Activated T-cell treated with anti-CD3 and anti-CD28 coated beads, Interleukin-2, amount 50 U/mL, for 24 hours (primary cell): ENCODE results near the gene CPAMD8.
"Not testable (repeated sequence)": the region's sequence is repeated elsewhere in the genome, so short reads cannot be mapped to it uniquely, and the experiment has no call there.

Experiments
- DNase-seq: peaks from one replicate; pipeline ENCODE4 v3.0.0-alpha.2; 2020
- H3K27ac Mint-ChIP-seq: 2 replicates; pipeline ENCODE4 v1.8.0; 2020; ENCODE audit warnings: mild to moderate bottlenecking, mixed read lengths
- H3K27me3 Mint-ChIP-seq: 2 replicates; pipeline ENCODE4 v1.8.0; 2020; ENCODE audit warnings: mixed read lengths
- H3K36me3 Mint-ChIP-seq: 2 replicates; pipeline ENCODE4 v1.8.0; 2020; ENCODE audit warnings: low read depth, mixed read lengths
- H3K4me1 Mint-ChIP-seq: 2 replicates; pipeline ENCODE4 v1.8.0; 2020; ENCODE audit warnings: low read depth, mixed read lengths
- H3K4me3 Mint-ChIP-seq: 2 replicates; pipeline ENCODE4 v1.8.0; 2020; ENCODE audit warnings: mild to moderate bottlenecking, moderate library complexity, mixed read lengths
- H3K9me3 Mint-ChIP-seq: 2 replicates; pipeline ENCODE4 v1.8.0; 2020; ENCODE audit warnings: mixed read lengths

The CPAMD8 gene

DNA sequence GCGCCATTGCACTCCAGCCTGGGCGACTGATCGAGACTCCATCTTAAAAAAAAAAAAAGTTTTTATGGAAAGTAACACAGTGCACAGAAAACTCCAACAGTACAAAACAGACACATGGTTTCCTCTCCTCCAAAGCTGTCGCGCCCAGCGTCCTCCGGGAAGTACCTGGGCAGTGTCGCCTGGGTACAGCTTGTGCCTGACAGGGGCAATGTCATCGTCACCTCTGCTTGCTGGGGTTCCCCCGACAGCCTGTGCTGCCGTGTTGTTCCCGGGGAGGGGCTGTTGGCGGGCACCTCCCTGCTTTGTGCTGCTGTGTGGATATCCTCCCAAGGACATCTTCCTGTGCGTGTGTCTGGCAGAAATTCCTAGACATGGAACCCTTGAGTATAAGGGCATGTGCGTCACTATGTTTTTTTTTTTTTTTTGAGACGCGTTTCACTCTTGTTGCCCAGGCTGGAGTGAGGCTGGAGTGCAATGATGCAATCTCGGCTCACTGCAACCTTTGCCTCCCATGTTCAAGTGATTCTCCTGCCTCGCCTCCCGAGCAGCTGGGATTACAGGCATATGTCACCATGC is 140.2 kb downstream of the CPAMD8 start:
- peaks cover 7% of the 10 kb centered on the region for H3K4me1 Mint-ChIP-seq
- H3K9me3 Mint-ChIP-seq, result peaks cover 14% of the 10 kb centered on the region
- DNase-seq, result no peak
- H3K27ac Mint-ChIP-seq, result no peak overlapping the region
- peaks cover 28% of the 10 kb centered on the region for H3K27me3 Mint-ChIP-seq
- H3K4me3 Mint-ChIP-seq, result no peak overlapping the region
- H3K36me3 Mint-ChIP-seq, result peaks cover 7% of the 10 kb centered on the region

- peaks cover 7% of the 10 kb centered on the region for H3K4me1 Mint-ChIP-seq
- no peak overlapping the region for H3K27ac Mint-ChIP-seq
- peaks cover 24% of the 10 kb centered on the region for H3K27me3 Mint-ChIP-seq
- peaks cover 19% of the 10 kb centered on the region for H3K36me3 Mint-ChIP-seq
- H3K4me3 Mint-ChIP-seq, result no peak overlapping the region
- peaks cover 21% of the 10 kb centered on the region for H3K9me3 Mint-ChIP-seq
- no peak for DNase-seq
These were observed 141.4 kb downstream of the CPAMD8 start for GRCh38 chr19:16885166-16885565.

DNA sequence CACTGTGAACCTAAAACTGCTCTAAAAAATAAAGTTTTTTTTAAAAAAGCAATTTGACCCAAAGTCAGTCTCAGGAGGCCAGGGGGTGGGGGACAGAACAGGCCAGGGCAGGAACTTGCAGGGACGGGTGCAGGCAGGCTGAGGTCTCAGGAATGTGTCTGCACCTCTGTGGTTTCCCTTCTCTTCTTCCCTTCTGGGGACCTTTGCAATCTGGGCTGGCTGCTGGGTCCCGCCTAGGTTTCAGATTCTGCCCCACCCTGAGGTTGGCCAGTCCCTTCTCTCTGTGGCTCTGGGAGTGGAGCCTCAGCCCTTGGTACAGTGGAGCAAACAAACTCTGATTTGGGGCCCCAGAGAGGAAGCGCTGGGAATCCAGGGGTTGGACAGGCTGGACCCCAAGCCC is 143.1 kb downstream of the CPAMD8 start:
- Mint-ChIP-seq H3K27ac (no peak overlapping the region), H3K27me3 (peaks cover 13% of the 10 kb centered on the region), H3K4me3 (no peak overlapping the region), H3K36me3 (peaks cover 34% of the 10 kb centered on the region), H3K9me3 (peaks cover 22% of the 10 kb centered on the region), H3K4me1 (peaks cover 1% of the 10 kb centered on the region)
- DNase-seq, result no peak

- DNase-seq, result no peak
- Mint-ChIP-seq H3K36me3 (peaks cover 48% of the 10 kb centered on the region), H3K4me3 (no peak overlapping the region), H3K27ac (no peak overlapping the region), H3K27me3 (peaks cover 1% of the 10 kb centered on the region), H3K9me3 (peaks cover 22% of the 10 kb centered on the region), H3K4me1 (no peaks in the 10 kb centered on the region)
These were observed 144.5 kb downstream of the CPAMD8 start for GRCh38 chr19:16882146-16882545.

DNA sequence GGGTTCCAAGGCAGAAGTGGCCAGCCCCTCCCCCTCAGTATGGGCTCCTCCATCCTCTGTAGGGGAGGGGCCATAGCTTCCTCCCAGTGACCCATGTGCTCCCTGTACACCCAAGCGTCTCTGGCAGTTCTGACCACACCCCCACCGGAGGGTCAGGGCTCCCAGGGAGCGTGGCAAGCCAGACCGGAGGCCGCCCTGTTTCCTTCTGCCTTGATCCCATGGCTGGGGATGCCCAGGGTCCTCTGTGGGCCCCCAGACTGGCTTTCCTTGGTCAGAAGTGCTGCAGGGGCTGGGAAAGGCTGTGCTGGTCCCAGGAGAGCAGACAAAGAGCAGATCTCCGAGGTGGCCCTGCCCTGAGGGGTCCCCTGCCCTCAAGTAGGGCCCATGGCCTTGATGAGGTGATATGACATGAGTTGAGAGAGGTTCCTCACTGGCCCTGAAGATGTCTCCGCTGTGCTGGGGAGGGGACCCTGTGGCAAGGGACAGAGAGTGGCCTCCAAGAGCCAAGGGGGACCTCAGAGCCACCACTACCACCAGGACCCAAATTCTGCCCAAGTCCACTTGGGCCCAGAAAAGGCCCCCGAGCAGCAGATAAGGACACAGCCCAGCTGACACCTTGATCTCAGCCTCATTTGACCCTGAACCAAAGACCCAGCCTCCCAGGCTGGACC is 145.6 kb downstream of the CPAMD8 start:
- DNase-seq, result no peak
- Mint-ChIP-seq H3K4me3 (no peak overlapping the region), H3K4me1 (peaks cover under 1% of the 10 kb centered on the region), H3K36me3 (peaks cover 57% of the 10 kb centered on the region), H3K27ac (no peak overlapping the region), H3K9me3 (peaks cover 22% of the 10 kb centered on the region), H3K27me3 (no peaks in the 10 kb centered on the region)

GRCh38 chr19:16878181-16878965 is 148.2 kb downstream of the CPAMD8 start:
- peaks cover 17% of the 10 kb centered on the region for H3K4me1 Mint-ChIP-seq

DNA sequence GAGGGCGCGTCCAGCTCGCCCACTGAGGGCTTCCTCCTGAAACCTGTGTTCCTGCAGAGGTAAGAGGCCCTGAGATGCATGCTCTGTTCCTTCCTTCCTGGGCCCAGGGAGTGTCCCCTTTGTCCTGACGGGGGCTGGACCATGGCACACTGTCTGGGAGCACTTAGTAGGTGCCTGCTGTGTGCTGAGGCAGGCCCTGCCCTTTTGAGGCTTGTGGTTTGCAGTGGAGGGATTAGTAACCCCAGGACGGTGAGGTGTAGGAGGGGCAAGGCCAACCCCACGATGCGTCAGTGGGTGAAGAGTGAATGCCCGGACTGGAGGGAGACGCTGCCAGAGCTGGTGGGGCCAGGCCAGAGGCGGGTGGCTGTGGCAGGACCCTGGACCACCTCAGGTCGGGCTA is 149.0 kb downstream of the CPAMD8 start:
- Mint-ChIP-seq H3K27ac (no peak overlapping the region), H3K27me3 (no peaks in the 10 kb centered on the region), H3K9me3 (peaks cover 17% of the 10 kb centered on the region), H3K4me1 (peaks cover 17% of the 10 kb centered on the region), H3K36me3 (peaks cover 81% of the 10 kb centered on the region), H3K4me3 (no peak overlapping the region)
- DNase-seq, result no peak

More at GRCh38 chr19:16878181-16878965, 148.2 kb downstream of the CPAMD8 start:
- H3K27ac Mint-ChIP-seq, result no peak overlapping the region
- DNase-seq, result no peak
- H3K27me3 Mint-ChIP-seq, result no peaks in the 10 kb centered on the region
- peaks cover 75% of the 10 kb centered on the region for H3K36me3 Mint-ChIP-seq
- H3K4me3 Mint-ChIP-seq, result no peak overlapping the region
- peaks cover 22% of the 10 kb centered on the region for H3K9me3 Mint-ChIP-seq

- Mint-ChIP-seq H3K36me3 (peaks cover 83% of the 10 kb centered on the region), H3K27ac (no peak overlapping the region), H3K27me3 (no peaks in the 10 kb centered on the region), H3K4me3 (no peak overlapping the region), H3K9me3 (peaks cover 11% of the 10 kb centered on the region), H3K4me1 (peaks cover 17% of the 10 kb centered on the region)
- DNase-seq, result no peak
These were observed 149.7 kb downstream of the CPAMD8 start for GRCh38 chr19:16876904-16877361.

DNA sequence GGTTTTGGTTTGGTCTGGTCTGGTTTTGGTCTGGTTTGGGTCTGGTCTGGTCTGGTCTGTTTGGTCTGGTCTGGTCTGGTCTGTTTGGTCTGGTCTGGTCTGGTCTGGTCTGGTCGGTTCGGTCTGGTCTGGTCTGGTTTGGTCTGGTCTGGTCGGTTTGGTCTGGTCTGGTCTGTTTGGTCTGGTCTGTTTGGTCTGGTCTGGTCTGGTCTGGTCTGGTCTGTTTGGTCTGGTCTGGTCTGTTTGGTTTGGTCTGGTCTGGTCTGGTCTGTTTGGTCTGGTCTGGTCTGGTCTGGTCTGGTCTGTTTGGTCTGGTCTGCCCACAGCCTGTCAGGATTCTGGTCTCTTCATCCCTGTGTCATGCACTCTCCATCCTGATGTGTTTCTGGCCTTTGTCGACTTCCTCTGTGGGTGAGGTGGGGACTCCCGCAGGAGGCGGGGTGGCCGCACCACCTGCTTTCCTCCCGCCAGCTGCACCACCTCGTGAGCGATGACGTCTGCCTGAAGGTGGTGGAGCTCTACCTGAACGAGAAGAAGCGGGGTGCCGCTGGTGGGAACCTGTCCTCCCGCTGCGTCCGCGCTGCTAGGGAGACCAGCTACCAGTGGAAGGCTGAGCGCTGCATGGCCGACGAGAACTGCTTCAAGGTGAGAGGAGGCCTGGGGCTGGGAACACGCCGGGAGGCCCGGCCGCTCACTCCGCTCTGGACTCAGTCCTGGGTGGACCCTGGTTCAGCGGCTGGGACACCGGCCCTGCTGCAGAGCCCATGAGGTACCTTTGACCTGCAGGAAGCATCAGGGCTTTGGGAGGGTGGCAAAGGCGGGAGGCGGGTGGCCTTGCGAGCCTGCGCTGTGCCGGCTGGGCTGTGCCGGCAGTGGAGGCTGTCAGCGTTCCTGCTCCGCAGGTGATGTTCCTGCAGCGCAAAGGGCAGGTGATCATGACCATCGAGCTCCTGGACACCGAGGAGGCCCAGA is 150.7 kb downstream of the CPAMD8 start:
- Mint-ChIP-seq H3K36me3 (peaks cover 85% of the 10 kb centered on the region), H3K27me3 (no peaks in the 10 kb centered on the region), H3K9me3 (peaks cover 5% of the 10 kb centered on the region), H3K27ac (peak overlapping the region; percentile 77), H3K4me1 (peaks cover 17% of the 10 kb centered on the region), H3K4me3 (no peak overlapping the region)
- no peak for DNase-seq

DNA sequence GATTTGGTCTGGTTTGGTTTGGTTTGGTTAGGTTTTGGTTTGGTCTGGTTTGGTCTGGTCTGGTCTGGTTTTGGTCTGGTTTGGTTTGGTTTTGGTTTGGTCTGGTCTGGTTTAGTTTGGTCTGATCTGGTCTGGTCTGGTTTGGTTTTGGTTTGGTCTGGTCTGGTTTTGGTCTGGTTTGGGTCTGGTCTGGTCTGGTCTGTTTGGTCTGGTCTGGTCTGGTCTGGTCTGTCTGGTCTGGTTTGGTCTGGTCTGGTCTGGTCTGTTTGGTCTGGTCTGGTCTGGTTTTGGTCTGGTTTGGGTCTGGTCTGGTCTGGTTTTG is 151.7 kb downstream of the CPAMD8 start:
- H3K4me3 Mint-ChIP-seq, DNase-seq, H3K27me3 Mint-ChIP-seq, H3K9me3 Mint-ChIP-seq: not testable (repeated sequence)
- Mint-ChIP-seq H3K36me3 (peaks cover 85% of the 10 kb centered on the region), H3K4me1 (peaks cover 17% of the 10 kb centered on the region), H3K27ac (peak overlapping the region; percentile 83)

GRCh38 chr19:16874250-16874977 is 152.2 kb downstream of the CPAMD8 start:
- H3K4me3 Mint-ChIP-seq, result no peak overlapping the region

DNA sequence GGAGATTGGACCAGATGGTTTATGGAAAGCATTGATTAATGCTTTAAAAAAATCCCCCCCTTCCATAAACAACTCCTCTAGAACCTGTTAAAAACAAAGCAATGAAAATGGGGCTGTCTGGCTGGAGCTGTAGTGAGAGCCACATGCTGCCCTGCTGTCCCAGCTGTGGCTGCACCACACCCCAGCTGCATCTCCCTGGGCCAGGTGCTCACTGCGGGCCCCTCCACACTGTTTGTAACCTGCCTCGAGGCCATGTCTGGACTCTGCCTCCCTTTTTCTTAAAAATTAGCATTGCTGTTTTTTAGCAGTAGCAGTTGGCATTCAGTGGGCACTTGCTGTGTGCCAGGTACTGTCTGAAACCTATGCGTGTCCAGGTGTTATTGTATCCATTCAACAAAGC is 153.0 kb downstream of the CPAMD8 start:
- Mint-ChIP-seq H3K4me3 (no peak overlapping the region), H3K36me3 (peaks cover 85% of the 10 kb centered on the region), H3K4me1 (peaks cover 17% of the 10 kb centered on the region), H3K27me3 (no peaks in the 10 kb centered on the region), H3K27ac (peak overlapping the region; percentile 83), H3K9me3 (no peaks in the 10 kb centered on the region)
- no peak for DNase-seq

More at GRCh38 chr19:16874250-16874977, 152.2 kb downstream of the CPAMD8 start:
- DNase-seq, result no peak
- Mint-ChIP-seq H3K9me3 (no peaks in the 10 kb centered on the region), H3K27me3 (no peaks in the 10 kb centered on the region), H3K4me1 (peaks cover 17% of the 10 kb centered on the region), H3K36me3 (peaks cover 85% of the 10 kb centered on the region), H3K27ac (peak overlapping the region; percentile 83)

- Mint-ChIP-seq H3K36me3 (peaks cover 86% of the 10 kb centered on the region), H3K27ac (no peak overlapping the region), H3K9me3 (no peaks in the 10 kb centered on the region), H3K4me1 (peaks cover 17% of the 10 kb centered on the region), H3K4me3 (no peak overlapping the region), H3K27me3 (no peaks in the 10 kb centered on the region)
- DNase-seq, result no peak
These were observed 153.9 kb downstream of the CPAMD8 start for GRCh38 chr19:16872728-16873127.
